ENCODE results near the gene FSIP1.

FSIP1 gene

DNA sequence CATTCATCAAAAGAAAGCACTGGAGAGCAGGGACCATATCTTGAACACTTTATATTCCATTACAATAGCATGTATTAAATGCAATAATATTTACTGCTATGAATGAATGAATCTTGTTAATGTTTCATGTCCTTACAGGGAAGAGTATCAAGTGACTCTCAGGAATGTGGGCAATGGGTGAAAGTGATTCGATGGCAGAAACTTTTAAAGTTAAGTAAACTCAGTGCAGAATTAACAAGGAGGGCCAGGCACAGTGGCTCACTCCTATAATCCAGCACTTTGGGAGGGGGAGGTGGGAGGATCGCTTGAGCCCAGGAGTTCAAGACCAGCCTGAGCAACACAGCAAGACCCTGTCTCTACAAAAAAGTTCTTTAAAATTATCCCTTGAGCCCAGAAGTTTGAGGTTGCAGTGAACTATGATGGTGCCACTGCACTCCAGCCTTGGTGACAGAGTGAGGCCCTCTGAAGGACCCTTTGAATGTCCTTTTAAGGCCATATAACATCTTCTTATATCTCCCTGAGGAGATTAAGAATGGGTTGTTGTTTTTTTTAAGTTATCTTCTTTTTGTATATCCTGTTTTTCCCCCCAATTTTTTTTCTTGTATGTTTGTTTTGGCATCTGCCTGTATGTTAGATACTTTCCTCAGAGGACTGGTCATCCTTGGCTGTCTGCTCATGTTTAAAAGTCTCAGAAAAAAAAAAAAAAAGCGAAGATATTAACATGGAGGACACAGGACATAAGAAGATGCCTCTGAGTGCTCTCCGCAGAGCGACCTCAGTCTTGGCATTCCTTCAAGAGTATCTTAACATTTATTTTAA is 9.6 kb upstream of the FSIP1 start:
- no peak for DNase-seq (ENCODE audit: low read depth)

DNA sequence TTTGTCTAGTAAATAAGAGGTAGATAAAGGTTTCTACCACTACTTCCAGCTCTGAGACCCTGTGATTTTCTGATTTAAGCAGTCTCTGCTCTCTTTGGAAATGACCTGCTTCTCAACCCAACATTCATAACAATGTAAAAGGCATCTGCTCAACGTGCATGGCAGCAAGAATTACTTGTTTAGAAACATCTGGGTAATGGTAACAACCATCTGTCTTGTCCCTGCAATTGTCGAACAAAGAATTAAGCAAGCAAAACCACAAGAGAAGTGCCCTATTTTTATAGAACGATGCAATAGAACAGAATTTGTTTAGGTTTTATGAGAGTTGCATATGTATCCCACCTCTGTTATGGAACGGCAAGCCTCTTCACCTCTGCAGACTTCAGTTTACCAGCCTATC is 7.1 kb upstream of the FSIP1 start:
- DNase-seq (ENCODE audit: low read depth): no peak

DNA sequence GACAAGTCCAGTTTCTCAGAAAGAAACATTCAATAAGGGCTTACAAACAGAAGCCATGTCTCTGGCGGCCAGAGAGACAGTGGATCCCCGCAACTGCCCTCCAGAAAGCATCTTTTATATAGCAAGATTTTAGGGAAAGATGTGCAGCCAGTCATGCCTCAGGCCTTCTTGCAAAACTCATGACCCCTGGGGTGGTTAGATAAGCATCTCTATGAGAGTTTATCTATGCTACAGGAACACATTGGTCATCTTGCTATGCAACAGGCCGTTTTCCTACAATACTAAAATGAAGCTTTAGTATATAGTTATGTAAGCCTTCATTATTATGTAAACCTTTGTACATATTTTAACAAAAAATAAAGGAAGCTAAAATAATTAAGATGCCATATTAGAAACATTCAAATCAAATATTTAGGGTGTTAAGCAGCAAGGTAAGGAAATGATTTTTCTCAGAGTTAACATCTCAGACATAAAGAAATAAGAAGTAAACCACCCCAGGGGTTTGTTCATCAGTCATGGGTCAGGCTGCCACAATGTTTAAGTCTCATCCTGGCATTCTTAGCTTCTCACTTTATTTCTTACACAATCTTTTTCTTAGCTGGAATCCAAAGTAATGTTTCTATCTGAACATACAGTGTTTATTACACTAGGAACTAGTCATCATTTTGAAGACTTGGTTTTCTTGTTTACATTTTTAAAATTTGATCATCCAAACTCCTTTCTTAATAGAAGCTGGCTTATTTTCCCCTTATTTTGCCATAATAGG is 6.3 kb upstream of the FSIP1 start:
- no peak for DNase-seq (ENCODE audit: low read depth)

DNA sequence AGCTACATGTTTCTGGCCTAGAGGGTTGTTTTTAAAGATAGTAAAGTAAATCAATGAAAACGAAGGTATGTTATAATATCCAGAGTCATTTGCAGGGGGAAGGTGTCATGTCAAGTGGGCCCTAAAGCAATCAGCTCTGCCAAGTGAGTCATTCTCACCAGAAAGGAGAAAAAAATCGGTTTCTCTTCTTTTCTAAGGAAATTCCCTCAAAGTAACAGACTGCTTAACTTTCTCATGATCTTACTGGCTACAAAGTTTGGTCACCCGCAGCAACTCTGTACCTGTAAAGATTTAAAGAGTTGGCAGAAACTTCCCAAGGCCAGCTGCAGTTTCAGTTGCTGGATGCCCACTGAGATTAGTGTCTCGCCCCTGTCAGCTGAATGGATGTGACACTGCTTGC is 5.5 kb upstream of the FSIP1 start:
- no peak for DNase-seq (ENCODE audit: low read depth)

DNA sequence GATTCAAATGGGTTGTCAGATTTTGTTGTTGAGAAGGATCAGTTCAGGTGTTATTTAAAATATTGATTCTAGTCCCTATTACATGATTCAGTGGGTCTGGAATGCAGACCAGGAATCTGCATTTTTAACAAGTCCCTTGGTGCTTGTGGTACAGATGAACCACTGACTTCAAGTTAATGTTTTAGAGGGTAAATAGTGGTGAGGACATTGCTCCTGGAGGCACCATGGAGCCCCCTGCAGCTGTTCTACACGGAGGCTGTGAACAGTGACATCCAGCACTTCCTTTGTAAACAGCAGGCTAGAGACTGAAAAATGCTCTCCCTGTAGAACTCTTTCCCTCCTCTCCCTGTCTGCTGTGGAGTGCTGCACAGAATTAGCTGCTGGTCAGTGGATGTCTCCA is 4.8 kb upstream of the FSIP1 start:
- no peak for DNase-seq (ENCODE audit: low read depth)

DNA sequence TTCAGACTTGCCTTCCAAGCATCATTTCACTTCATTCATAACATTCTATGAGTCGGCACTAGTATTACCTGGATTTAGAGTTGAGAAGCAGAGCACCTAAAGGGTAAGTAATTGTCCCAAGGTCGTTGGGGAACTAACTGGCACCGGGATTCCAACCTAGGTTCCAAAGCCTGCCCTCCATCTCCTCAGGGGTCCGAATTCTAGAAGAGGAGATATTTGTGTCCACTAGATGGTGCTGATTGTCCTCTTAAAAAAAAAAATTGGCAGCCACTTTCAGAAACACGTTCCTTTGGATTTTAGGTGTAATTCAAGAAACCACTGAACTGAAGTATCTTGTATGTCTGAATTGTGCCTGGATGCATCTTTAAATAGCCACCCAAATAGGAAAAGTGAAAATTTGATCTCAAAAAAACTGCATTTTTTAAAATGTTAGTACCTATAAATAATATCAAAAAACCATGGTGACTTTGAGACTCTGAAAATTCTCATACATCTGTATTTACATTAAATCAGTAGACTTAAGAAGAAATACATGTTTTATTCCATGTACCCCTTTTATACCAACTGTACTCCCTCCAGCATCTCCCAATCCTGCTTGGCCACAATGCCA is 3.9 kb upstream of the FSIP1 start:
- DNase-seq (ENCODE audit: low read depth): no peak

DNA sequence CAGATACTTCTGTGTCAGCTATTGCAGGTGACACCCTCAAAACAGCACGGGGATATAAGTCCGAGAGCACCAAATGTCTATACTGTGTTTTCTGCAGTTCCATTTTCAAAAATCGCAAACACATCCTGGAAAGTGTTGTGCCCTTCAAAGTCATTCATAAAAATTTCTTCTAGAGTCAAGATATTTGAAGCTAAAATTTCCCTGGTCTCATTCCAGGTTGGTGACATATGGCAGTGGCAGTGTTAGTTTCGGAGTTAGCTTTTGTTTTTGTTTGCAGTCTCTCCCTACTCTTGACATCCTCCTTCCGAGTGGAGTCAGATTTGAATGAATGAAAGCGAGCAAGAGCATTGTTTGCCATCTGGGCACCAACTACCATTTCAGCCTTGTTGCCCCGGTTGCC is 3.2 kb upstream of the FSIP1 start:
- DNase-seq (ENCODE audit: low read depth): no peak

DNA sequence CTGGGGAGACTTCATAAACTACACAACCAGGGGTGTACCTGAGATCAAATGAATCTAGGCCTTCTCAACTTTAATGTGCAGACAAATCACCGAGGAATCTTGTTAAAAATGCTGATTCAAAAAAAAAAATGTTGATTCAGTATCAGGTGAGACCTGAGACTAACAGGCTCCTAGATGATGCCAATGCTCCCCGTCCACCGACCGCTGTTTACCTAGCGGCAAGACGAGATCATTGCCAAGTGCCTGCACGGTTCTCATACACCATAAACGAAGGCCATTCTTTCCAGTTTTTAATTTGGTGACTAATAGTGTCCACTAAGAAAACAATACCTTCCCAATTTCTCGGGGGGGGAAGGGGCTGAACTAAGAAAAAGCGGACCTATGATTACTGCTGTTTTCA is 2.5 kb upstream of the FSIP1 start:
- DNase-seq (ENCODE audit: low read depth): no peak

DNA sequence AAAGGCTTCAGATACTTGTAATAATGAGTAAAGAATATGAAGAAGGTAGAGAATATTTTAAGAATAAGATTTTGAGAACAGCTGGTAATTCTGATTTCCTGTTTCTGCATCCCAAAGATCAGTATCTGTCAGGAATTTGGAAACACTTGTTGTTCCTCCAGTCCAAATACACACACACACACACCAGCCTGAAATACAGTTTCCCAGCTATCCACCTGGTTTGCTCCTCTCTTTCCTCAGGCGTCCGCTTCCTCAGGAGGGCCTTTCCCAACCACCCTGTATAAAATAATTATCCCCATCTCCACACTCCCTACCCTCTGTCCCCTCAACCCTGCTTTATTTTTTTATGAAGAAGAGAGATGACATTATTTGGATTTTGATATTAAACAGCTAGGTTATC is 2.0 kb upstream of the FSIP1 start:
- DNase-seq (ENCODE audit: low read depth): no peak

DNA sequence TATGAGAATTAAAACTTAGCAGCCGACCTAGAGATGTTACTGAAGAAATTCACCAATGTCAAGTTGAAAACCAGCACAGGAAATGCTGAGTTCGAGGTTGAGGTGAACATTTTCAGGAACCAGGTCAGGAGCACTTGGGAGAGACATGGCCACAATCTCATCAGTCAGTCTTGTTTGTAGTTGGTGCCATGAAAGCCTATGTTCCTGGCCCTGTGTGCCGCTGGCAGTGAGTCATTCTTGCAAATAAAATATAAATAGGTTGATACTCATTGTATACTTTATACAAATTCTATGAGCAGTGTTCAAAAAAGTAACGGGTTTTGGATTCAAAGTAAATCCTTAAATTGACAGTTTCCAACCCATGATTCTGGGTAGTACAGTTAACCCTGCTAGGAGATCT is 1.5 kb upstream of the FSIP1 start:
- no peak for DNase-seq (ENCODE audit: low read depth)

DNA sequence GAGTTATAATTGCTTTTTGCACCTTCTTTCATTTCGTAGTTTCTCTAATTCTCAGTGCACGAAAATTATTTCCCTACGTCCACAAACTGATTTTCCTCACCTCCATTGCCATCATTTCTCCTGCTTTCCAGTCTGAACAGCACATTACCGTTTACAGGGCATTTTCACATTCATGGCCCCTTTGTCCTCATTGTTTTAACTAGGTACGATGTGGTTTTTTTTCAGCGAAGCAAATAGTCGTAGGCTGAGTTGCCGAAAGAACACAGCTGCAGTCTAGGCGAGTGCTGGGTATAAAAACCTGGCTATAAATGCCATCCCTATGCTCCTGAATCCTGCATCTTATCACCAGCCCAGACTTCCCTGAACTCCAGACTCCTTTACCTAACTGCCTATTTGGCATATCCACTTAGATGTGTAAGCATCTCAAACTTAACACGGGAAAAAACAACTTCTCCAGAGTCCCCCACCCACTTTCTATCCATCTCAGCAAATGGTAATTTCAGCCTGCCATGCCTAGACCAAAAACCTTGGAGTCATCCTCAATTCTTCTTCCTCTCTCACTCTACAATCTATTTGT is 691 bp upstream of the FSIP1 start:
- DNase-seq (ENCODE audit: low read depth): no peak

DNA sequence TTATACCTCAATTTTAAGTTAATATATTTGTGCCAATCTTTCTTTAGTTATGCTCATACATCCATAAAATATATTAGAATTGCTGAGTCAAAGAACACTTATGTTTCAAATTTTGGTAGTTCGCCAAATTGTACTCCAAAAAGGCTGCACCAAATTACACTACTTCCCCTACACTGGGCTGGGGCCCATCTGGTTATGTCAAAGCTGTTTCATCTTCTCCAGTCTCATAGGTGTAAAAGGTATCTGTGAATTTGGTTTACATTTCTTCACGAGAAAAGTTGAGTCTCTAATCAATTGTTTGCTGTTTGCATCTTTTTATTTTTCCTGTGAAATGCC is 706 bp downstream of the FSIP1 start:
- no peak for DNase-seq (ENCODE audit: low read depth)

DNA sequence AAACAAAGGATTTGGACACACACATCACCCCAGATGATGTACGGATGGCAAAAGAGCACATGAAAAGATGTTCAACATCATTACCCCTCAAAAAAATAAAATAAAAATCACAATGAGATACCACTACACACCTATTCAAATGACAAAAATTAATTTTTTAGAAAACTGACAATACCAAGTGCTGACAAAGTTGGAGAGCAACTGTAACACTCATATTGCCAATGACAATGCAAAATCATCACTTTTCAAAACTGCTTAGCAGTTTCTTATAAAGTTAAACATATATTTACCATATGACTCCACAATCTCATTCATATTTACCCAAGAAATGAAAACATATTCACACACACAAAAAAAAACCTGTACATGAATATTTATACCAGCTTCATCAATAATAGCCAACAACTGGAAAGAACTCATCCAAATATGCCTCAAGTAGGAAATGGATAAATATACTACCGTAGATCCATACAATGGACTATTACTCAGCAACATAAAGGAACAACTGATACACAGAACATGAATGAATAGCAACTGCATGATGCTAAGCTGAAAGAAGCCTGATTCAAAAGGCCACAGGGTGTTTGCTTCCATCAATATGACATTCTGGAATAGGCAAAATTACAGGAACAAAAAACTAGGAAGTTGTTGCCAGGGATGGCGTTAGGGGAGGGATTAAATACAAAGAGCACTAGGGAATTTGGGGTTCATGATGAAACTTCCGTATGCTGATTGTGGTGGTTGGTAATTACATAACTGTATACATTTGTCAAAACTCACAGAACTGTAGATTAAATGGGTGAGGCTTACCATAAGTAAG is 1.3 kb downstream of the FSIP1 start:
- no peak for DNase-seq (ENCODE audit: low read depth)

DNA sequence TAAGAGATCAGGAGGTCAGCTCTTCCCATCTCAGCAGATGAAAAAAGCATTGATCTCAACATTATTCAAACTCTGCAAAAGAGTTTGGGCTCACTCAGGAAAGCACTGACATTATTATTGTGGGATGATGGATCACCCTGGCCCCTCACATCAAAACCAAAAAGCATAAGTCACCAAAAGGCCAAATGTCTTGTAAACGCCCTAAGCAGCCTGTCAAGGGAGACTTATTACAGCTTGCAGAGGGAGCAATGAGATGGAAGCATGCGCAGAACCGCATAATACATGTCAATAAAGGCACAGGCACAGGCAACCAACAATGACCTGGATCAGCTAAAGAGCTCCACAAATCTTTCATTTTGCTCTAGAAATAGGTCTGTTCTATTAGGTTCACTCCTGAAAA is 4.6 kb downstream of the FSIP1 start:
- no peak for DNase-seq (ENCODE audit: low read depth)

DNA sequence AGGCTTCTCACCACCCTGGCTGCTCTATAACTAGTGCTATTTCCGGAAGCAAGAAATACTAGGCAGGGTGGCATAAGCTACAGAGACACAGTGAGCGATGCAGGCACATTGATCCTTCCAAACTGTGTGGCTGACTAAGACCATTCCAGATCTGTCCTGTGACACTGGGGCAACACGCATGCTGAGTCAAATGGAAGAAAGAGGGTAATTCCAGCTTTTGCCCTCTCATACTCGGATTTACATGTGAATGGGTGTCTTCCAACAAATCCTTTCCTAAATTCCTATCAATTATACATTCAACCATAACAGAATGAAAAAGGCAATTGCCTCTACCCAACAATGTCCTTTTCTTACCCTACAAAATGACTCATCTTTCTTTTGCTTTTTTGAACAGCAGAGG is 5.1 kb downstream of the FSIP1 start:
- DNase-seq (ENCODE audit: low read depth): no peak

DNA sequence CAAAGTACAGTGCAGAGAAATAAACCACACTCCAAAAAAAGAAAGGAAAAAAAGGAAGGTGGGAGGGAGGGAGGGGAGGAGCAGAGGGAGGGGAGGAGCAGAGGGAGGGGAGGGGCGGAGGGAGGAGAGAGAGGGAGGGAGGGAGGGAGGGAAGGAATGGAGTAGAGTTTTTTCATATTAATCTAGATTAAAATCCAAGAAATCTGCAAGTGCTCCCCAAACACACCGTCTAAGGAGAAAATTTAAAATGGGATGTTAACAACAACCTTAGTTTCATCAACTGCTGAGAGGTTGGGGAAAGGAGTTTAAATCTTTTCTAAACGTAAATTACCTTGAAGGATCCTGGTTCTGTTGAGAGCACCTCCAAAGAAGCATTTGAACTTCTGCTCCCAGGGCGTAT is 6.6 kb downstream of the FSIP1 start:
- no peak for DNase-seq (ENCODE audit: low read depth)

DNA sequence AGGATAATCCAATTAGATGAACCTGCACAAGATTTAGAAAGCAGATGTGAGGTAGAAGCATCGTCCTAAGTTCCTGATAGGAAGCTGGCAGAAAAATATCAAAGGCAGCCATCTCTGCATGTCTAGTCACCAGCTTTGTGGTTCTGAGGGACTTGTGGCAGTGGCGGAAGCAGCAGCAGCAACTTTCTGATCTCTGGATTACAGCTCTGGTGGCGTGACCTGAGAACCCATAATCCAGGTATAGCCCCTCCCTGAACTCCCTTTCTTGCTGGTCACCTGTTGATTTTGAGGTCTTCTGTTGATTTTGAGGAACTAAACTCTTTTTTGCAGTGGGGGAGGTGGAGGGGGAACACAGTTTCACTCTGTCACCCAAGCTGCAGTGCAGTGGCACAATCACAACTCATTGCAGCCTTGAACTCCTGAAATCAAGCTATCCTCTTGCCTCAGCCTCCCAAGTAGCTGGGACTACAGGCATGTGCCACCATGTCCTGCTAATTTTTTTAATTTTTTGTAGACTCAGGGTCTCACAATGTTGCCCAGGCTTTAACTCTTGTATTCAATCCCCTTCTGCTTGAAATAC is 7.9 kb downstream of the FSIP1 start:
- no peak for DNase-seq (ENCODE audit: low read depth)

DNA sequence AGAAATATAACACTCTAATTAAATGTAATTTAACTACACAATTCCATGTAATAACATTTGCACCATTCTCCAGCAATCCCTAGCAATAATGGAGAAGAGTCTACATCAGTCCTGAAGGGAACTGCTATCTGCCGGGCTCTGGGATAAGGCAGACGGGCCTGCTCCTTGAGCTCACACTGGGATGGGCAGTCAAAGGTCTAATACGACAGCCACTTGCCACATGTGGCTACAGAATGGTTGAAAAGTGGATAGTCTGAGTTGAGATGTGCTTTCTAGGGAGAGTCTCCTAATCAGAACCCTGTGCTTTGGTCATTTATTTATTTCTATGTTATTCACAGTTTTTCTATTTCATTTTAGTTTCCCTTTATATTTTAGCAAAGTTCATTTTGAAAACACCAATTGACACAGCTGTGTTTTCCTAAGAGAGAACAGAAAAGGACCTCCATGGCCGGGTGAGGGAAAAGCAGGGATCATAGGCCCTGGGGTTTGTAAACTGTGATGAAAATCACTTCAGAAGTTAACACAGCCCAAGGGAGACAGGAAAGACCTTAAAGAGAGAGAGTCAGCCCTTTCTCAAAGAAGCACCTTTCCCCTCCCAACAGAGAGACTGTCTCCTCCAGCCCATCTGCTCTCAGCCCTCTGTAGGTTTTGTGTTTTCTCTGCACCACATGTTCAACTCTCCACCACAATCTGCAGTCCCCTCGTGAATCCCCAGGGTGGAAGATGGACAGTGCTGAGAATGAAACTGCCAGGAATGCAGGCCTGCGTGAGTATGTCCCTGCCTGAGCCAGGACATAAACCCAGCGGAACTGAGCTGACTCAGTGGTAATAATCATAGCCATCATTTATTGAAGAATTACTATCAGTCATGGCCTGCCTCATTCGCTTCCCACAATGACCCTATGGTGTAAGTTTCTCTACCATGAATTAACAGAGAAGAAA is 11.6 kb downstream of the FSIP1 start:
- no peak for DNase-seq (ENCODE audit: low read depth)

DNA sequence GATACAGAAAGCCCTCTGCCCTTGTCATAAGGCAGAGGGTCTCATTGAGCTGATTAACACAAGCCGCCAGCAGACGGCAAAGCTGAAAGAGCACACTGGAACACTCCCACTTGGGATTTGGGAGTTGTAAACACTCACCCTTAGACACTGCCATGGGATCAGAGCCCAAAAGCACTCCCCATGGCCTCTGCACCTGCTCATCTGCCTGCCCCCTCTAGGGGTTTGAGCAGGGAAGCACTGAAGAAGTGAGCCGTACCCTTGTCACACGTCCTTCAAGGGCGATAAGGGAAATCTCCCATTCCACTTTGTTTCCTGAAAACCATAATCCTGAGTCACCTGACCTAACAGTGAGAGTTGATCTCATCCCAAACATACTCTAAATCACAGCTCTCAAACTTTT is 14.7 kb downstream of the FSIP1 start:
- DNase-seq (ENCODE audit: low read depth): no peak

DNA sequence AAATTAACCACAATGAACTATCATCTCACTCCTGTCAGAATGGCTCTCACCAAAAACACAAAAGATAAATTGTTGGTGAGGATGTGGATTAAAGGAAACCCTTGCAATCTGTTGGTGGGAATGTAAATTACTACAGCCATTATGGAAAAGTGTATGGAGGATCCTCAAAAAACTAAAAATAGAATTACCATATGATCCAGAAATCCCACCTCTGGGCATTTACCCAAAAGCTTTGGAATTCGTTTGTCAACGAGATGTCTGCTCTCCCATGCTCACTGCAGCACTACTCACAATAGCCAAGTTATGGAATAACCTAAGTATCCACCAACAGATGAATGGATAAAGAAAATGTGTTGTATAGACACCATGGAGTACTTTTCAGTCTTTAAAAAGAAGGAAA is 21.6 kb downstream of the FSIP1 start:
- DNase-seq (ENCODE audit: low read depth): no peak
